Activated CD4-positive, alpha-beta T cell treated with anti-CD3 and anti-CD28 coated beads, Interleukin-2, Interleukin-6, amounts not matched to agents 100 ng/mL and 50 ng/mL, durations not matched to agents 16 hours and 8 hours (primary cell): ENCODE data around the gene MUCL1.
A peak's percentile ranks its signal among the peaks of the same experiment; 100 is the strongest.
"Not testable (repeated sequence)": the region's sequence is repeated elsewhere in the genome, so short reads cannot be mapped to it uniquely, and the experiment has no call there.

ENCODE experiments used
- DNase-seq: peaks from one replicate; pipeline ENCODE4 v3.0.0-alpha.2; 2020

MUCL1 gene, protein sequence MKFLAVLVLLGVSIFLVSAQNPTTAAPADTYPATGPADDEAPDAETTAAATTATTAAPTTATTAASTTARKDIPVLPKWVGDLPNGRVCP

DNA sequence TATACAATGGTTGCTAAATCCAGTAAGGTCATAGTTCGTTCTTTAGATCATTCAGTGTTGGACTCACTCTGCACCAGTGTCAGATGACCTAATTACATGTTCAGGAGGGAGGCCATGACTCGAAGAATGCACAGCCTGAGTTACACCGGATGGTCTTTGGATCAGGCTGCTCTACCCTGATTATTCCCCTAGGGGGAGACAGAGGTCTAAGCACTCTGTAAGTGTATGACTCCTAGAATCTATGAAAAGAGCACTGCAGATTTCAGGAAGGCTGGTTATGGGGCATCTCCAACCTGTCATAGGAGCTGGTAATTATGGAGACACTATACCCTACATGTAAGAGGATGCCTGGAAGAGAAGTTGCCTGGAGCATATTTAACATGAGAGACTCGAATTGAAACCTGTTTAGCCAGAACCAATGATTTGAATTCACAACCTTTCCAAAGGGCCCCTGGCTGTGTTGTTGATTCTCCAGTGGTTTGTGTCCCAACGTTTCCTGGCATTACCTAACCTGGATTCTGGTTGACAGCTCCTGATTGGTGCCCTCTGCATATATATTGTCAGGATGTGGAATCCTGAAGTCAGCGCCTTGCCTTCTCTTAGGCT lies at the start of gene MUCL1:
Gene MUCL1, plus strand, starts transcription at position 584 of the 606 bp plus-strand sequence. CDS start 67 bp downstream, outside the sequence.
- peak; percentile 89 for DNase-seq

DNA sequence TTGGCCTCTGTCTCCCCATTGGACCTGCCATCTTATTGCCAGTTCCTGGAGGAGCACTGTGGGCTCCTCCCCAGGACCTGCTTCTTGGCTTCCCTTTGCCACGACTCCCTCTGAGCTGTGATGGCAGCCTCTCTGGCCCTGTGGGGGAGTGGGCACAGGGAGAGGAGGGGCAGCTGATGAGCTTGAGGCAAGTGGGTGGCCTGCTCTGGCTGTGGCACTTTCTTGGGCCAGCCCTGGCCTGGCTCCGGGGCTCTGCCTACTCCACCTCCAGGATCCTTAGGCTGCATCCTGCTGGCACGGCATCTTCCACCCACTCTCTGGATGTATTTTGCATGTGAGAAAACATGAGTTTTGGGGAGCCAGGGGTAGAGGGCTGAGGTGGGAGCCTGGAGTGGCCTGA lies 32.6 kb upstream of the MUCL1 start:
- no peak for DNase-seq

DNA sequence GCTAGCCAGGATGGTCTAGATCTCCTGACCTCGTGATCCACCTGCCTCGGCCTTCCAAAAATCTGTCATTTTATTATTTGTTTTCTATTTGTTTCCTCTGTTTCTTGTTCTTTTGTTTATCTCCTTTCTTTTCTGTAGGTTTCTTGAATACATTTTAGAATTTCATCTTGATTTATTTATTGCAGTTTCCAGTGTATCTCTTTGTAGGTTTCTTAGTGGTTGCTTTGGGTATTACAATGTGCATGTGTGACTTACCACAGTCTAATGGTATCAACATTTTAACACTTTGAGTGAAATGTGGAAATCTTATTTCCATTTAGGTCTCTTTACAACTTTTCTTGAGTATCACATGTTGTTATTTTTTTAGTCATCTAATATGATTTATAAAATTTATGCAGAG lies 29.9 kb upstream of the MUCL1 start:
- no peak for DNase-seq

DNA sequence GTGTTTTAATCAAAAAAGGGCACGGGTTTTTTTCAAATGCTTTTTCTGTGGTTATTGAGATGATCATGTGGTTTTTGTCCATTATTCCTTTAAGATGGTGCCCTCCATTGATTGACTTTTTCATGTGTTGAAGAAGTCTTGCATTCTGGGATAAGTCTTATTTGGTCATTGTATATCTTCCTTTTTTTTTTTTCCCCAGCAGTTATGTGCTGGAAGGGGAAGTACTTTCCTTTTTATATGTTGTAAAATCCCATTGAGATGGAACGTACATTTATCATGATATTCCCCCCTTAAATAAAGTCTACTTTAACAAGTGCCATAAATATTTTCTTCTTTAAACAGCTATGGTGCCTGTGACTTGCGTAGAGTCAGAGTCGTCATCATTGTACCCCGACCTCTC lies 24.8 kb upstream of the MUCL1 start:
- DNase-seq: no peak

DNA sequence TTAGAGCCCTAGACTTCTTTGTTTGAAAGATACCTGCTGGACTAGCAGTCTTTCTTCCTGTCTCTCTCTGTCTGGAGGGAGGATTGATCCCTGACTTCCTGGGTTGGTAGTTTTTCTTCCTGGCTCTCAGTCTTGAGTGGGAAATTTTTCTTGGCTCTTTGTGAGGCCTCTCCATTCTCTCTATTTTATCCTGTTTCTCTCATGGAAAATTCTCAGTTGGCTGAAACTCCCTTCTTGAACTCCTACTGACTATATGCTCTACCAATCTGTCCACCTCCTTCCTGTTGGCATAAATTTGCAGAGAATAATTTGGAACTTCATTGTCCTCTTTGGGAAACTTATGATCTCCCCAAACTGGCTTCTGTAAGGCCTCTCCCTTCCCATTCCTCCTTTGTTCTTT lies 24.1 kb upstream of the MUCL1 start:
- DNase-seq: no peak

DNA sequence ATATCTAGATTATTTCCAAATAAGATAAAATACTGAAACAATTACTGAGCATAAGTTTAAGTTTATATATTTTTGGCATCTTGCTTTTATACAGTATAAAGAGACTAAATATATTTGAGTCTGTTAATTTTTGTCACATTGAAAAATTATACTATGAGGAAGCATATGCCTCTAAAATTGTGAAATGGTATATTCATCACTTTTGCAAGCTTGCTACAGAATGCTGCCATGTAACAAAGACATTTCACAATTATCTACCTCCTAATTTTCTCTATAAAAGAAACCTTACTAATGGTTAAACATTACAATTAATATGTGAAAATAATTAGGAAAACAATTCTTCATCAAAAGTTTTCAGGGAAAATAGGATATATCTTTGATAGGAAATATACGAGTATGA lies 22.7 kb upstream of the MUCL1 start:
- DNase-seq: no peak

DNA sequence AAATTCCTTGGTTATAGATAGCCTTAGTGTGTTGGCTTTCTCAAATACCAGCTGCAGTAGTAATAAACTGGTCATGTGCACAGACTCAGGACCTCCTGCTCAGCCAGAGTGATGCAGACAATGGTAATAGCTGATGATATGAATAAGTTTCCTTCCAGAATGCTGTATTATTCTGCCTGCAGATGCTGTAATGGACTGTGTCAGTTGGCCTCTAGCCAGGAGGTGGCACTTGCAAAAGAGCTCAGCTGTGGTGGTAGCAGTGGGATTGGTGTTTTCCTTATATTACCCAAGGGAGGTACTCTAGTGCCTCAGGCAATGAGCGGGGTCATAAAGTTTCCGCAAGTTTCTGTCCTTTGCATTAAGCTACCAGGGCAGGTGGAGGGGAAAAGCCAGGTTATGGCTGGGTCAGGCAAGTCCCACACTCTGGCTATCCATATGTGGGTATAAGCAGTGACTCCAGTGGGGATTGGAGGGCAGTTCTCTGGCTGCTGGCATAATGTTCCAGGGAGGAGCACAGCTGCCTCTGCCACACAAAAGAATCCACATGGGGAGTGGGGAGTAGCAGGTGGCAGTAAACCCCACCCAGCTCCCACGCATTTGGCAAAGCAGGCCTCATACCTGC lies 14.0 kb upstream of the MUCL1 start:
- no peak for DNase-seq

DNA sequence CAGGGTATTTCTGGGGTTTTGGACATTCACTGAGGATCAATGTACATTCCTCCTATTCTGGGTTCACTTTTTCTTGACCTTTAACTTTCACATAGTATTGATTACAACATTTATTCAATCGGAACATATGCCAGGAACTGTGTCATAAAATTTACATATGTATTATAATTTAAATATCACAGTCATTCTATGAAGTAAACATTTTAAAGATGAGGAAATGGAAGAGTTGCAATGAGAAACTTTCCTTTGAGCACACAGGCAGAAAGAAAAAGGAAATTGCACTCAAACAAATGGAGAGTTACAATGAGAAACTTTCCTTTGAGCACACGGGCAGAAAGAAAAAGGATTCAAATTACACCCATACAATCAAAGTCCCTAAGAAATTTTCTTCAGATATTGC lies 3.1 kb downstream of the MUCL1 start:
- DNase-seq: no peak

DNA sequence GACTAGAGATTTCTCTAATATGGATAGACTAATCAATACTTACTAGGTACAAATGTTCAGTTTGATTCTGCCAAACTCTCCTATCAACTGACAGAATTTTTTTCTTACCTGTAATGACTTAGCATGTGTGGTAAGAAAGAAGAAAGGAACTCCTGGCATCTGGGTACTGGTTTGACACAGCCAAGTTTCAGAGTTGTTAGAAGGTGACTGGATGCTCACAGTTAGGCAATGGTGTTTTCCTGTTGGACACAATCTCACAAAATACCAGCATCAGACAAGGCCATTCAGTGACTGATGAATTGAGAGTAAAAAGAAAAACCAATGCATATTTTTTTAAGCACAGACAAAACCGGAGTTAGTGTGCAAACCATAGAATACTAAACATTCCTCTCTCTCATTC lies 4.2 kb downstream of the MUCL1 start:
- DNase-seq: peak; percentile 63

DNA sequence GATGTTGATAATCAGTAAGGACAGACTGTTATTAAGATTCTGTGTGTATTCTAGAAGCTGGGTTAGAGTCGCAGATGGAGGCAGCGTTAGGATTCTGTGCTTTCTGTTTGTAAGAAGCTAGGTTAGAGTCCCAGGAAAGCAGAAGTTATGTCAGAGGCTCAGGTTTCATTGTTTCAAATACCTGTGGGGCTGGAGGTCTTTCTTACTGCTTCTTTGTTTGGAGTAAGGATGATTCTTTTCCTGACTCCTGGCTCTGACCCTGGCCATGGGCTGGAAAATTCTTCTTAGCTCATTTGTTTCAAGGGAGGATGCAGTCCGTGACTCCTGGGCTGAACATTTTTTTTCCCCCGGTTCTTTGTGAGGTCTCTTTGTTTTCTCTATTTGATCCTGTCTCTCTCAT lies 5.2 kb downstream of the MUCL1 start:
- no peak for DNase-seq

DNA sequence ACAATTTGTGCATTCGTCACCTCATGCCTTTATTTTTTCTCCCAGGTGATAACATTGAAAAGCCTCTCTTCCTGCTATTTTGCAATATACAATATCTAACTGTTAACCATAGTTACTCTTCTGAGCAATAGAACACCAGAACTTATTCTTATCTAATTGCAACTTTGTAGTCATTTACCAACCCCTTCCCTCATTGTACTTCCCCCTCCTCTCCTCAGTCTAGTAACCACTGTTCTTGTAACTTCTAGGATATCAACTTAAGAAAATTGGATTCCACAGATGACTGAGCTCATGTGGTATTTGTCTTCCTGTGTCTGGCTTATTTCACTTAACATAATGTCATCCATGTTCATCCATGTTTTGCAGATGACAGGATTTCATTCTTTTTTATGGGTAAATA lies 7.6 kb downstream of the MUCL1 start:
- no peak for DNase-seq

DNA sequence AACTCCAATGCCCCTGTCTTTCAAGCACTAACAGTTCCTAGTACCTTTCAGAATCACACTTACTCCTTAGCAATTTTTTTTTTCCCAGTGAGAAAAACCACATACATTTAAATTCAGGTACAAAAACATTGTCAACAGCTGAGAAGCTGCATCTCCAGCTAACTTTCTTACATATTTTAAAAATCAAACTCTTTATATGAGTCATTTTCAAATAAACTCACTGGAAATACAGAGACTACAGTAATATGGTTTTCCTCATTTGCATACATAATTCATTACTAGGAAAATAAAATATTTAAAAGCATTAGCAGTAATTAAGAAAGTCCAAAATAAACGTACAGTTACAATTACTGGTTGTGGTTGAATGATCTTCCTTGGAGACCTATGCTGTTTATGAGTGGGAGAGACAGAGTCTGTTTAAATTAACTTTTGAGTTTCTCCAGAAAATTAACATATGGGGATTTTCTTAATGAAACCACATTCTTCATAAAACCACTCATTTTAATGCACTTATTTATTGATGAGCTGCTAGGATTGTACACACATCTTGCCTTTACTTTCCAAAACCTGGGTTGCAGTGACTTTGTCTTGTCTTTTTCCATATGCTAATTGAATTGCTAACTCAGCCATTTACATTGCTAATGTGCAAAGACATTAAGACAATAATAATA lies 9.8 kb downstream of the MUCL1 start:
- no peak for DNase-seq

DNA sequence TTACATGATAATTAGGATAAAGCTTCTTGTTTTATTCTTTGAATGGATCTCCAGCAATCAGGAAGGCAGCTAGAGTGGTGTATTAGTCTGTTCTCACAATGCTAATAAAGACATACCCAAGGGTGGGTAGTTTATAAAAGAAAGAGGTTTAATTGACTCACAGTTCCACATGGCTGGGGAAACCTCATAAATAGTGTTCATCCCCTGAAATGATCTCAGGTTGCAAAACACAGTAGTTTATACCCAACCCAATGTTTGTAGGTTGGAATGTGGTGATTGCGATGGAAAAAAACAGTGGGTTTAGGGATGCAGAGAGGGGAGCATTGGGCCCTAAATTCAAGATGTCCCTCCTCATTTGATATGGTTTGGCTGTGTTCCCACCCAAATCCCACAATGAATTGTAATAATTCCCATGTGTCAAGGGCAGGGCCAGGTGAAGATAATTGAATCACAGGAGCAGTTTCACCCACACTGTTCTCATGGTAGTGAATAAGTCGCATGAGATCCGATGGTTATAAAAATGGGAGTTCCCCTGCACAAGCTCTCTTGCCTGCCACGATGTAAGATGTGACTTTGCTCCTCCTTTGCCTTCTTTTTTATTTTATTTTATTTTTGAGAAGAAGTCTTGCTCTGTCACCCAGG lies 11.5 kb downstream of the MUCL1 start:
- no peak for DNase-seq

DNA sequence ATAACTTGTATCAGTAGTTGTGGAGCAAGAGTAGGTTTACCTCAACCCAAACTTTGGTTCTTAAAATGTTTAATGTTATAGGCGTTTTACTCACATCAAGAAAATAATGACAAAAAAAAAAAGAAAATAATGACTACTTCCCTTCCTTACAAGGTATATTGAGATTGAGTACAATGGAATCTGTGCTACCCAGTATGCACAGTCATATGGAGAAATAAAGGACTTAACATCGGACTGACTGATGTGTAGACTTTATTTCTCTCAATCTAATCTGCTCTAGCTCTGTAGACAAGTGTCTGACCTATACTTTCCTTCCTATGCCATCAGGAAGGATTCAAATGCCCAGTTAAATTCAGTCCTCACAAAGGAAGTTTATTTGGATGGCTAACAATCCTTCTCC lies 14.4 kb downstream of the MUCL1 start:
- no peak for DNase-seq

DNA sequence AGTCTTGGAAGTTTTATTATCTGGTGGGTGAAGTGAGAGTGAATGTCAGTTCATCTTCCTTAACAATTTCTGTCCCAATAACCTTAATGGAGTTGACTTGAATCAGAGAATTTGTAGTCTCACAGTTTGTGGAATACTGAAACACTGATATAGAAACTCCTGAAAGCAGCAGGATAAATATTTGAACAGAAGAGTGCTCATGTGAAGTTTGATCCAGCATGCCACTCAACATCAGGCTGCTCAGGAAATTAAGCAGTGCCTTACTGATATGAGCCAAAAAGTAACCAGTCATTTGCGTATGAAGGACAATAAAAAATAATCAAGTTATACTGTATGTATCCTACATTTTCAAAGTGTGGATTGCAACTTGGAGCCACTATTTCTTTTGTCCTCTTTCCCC lies 15.7 kb downstream of the MUCL1 start:
- DNase-seq: no peak

DNA sequence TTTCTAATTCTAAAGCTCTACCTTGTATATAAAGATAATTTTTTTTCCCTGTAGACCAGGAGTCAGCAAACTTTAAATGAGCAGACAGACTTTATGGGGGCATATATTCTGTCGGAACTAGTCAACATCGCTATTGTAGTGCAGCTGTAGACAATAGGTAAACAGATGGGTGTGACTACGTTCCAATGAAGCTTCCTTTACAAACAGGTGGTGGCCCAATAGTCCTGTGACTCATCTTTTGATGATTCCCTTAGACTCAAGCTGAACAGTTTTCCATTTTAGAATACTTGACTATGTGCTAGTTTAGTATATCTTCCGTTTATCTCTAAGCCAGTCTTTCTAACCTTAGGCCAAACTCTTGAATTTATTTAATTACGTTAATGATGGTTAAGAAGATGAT lies 16.3 kb downstream of the MUCL1 start:
- DNase-seq: no peak

DNA sequence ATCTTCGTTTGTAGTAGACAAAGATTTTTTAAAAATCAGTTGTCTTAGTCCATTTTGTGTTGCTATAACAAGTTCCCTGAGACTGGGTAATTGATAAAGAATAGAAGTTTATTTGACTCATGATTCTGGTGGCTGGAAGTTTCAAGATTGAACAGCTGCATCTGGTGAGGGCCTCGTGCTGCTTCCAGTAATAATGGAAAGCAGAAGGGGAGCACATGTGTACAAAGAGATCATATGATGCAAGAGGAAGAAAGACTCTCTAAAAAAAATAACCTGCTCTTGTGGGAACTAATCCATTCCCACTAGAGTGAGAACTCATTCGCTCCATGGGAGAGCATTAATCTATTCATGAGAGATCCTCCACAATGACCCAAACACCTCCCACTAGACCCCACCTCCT lies 24.8 kb downstream of the MUCL1 start:
- peak; percentile 33 for DNase-seq

DNA sequence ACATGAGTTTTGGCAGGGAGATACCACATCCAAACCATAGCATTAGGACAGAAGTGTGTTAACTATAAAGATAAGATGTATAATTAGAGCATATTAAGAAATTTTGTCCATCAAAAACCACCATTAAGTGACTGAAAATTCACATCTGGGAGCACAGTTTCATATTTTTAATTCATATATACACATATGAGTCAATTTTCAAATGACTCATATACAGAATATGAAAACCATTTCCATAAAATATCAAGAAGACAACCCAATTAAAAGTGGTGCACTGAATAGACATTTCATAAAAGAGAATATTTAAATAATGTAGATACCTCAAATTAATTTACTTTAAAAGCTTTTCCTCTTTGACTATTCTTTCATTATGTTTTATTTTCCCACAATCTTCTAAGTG lies 25.3 kb downstream of the MUCL1 start:
- no peak for DNase-seq

DNA sequence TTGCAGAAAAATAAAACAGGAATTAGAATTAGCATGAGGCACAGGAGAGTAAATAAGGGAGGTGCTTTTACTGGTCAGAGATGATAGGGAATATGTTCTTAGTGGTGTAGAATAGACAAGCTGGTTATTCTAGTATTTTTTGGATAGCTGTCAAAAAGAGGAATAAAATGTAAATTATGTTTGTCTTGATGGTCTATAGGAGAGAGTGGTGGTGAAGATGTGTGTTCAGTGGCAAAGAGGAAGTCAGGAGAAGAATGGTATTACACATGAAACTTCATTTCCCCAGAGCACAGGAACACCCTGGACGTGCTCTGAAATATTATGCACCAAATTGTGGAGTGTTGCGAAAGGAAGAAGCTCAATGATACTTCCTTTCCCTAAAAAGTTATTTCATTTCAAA lies 27.8 kb downstream of the MUCL1 start:
- no peak for DNase-seq

DNA sequence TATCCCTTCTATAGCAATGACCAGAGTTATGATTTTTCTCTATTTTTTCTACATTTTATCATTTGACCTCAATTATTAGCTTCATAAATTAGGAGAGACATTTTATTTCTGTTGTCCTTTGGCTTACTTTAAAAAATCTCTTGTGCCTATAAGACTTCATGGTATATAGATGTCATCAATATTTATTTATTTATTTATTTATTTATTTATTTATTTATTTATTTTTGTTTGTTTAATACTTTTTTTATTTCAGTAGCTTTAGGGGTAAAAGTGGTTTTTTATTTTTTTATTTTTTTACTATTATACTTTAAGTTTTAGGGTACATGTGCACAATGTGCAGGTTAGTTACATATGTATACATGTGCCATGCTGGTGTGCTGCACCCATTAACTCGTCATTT lies 28.3 kb downstream of the MUCL1 start:
- DNase-seq: not testable (repeated sequence)

DNA sequence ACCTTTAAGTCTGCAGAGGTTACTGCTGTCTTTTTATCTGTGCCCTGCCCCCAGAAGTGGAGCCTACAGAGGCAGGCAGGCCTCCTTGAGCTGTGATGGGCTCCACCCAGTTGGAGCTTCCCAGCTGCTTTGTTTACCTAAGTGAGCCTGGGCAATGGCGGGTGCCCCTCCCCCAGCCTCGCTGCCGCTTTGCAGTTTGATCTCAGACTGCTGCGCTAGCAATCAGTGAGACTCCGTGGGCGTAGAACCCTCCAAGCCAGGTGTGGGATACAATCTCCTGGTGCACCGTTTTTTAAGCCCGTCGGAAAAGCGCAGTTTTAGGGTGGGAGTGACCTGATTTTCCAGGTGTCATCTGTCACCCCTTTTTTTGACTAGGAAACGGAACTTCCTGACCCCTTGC lies 34.1 kb downstream of the MUCL1 start:
- not testable (repeated sequence) for DNase-seq

DNA sequence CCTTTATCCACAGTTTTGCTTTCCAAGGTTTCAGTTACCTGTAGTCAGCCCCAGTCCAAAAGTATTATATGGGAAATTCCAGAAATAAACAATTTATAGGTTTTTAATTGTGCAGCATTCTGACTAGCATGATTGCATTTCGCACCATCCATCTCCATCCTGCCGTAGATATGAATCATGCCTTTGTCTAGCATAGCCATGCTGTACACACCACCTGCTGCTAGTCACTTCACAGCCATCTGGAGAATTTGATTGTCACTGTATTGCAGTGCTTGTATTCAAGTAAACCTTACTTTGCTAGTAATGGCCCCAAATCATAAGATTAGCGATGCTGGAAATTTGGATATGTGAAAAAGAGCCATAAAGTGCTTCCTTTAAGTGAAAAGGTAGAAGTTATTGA lies 36.0 kb downstream of the MUCL1 start:
- no peak for DNase-seq

DNA sequence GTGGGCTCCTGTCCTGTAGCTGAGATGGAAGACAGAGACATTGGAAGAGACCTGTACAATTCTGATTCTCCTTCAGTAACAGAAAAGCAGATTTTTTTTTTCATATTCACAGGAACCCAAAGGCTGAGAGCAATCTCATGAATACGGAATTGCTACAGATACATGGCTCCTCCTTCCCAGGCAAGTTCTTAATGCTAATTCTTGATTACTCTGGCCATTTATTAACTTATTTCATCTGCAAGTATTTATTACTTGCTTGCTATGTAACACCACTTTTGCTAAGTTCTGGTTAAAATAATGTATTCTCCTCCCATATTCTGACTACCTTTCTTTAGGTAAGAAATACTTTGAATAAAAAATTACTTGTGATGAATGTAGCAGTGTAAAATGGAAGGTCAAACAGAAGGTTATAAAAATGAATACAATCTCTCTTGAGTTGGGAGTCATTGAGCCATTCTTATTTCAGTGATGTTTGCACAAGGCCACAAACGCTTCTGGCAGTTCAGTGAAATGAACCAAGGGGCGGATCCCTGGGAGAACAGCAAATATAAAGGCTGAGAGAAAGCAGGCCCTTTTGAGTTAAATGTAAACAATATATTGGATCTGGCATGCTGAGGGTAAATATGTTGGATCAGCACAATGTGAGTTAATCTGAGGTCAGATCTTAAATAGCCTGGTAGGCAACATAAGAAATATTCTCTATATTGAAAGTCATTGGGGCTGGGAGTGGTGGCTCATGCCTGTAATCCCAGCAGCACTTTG lies 37.6 kb downstream of the MUCL1 start:
- DNase-seq: no peak
